GM19193 (cell line): ENCODE results near the gene IRF2.
A peak's percentile ranks its signal among the peaks of the same experiment; 100 is the strongest.

Source experiments
- POLR2A ChIP-seq: IDR thresholded peaks from 4 replicates; pipeline ENCODE4 v1.6.1; 2011; ENCODE audit not compliant: insufficient read depth, insufficient read length; ENCODE audit errors: extremely low read depth

IRF2 gene

DNA sequence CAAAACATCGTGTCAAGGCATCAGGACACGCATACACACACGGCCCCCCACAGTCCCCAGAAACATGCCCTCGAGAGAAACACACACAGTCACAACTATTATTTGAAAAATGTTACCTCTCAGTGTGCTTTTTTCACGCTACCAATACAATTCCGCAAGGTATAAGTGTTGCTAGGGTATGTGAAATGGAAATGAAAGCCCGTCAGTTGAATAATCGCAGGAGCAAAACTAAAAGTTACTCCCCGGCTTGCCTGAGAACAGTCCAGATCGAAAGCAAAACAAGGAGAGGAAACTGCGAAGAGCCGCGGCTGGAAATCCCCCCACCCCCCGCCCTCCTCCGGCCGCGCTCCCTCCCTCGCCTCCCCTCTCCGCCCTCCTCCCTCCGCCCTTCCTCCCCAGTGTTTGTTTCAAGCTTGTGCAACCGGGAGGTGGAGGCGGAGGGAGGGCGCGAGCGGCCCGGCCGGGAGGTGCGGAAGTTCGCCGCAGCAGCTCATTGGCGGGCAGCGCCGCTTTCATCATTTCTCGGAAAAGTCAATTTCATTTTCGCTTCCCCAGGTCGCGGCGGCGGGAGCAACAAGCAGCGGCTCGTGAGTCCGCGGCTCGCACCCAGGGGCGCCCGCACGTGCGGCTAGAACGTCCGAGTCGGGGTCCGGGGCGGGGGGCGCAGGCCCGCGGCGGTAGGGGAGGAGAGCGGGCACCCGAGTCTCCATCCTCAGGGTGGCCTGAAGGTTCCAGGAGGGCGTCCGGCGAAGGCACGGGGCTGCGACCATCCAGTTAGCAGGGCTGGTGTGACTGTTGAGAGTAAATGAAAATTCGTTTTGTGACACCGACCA is at the start of gene IRF2:
IRF2 (minus strand) TSS at position 288 of the 833 bp plus-strand sequence. CDS start 45,486 bp downstream, outside the sequence.
- TF ChIP-seq POLR2A, result peak; percentile 88

DNA sequence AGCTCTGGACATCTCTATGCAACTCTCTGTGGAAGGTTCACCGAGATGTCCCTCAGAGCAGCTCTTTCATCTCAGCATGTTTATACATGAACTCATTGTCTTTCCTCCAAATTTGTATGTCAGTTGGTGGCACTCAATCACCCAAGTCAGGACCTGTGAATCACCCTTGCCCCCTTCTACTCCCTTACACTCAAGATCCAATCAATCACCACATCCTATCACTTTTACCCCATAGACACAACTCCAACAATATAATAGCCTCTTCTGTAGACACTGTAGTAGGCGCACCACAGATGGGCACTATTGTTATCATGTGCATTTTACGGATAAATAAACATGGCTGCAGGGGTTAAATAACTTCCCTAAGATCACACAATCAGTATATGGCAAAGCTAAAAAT is 41.3 kb upstream of the IRF2 start:
- no peak for TF ChIP-seq POLR2A

DNA sequence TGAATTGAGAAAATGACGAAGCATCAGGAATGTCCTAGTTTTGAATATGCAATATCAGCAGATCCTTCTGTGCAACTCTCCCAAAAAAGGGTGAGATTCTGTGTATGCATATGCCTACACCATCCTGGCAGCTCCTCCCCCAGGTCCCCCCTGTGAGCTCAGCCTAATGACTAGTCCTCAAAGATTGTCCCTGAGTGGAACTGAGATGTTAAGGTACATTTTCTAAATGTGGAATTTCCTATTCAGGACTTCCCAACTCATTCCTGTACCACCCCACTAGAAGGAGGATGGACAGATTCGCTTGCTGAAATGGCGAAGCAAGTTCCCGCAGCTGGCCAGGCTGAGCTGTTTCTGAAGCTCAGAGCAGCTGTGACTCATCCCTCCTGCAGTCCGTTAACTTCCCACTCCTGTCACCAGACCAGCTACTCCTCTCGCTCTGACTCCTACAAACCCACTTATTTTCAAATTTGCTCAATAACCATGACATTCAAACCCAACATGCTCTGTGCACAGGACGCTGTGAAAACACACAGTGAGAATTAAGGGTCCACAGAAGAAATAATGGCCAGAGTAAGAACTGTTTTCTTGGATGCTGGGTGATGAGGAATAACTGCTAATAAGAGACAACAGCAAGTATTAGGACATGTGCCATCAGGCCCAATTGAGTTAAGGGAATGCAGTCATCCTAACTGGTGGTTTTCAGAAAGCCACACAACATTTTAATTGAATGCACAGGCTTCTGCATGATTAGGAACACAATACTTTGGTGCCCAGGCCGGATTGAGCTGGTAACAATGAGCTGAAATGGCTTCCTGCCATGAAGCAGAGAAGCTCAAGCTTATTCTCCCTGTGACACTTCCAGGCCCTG is 40.0 kb upstream of the IRF2 start:
- no peak for TF ChIP-seq POLR2A

DNA sequence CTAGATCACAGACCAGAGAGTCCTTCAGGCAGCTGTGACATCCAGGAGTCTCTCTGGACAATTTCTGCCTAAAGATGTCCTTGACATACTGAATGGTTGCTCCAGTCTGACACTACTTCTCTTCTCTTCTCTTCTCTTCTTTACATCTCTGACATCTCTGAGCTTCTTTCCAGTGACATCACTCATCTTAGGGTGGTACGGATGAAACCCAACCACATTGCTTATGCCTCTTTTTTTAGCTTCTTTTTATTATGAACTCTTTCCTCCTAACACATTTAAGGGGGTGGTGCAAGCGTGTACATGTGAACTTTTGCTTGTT is 39.4 kb upstream of the IRF2 start:
- no peak for TF ChIP-seq POLR2A

DNA sequence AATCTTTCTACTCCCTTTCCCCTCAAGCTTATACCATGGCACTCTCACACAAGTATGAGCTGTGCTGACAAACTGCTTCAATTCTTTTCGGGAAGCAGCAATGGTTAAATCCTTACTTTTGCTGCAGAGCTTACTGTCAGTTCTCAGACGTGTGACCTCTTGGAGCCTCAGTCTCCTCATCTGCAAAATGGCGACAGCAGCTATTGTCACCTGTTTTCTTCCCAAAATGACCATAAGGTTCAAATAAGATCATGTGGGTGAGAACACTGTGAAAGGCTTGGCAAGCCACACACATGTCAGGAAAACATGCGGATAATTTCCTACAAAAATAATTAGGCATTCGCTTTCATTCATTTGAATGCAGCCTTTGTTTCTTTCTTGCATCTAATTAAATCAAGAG is 36.8 kb upstream of the IRF2 start:
- no peak for TF ChIP-seq POLR2A

DNA sequence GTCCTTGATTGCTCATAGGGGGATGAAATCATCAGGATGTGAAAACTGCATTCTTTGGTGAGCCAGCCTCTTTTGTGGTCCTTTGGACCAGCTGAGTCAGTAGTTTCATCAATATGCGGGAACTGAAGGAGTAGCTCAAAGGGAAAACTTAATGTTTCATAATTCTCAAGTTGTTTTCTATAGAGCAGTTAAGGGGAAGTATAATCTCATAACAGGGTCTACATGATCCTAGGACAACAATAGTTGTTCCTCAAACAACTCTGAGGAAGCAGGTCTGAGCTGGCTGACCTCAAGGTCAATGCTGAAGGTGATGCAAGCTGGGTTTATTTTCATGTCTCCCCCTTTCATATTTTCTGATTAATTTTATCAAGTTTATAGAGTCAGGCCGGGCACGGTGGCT is 36.1 kb upstream of the IRF2 start:
- TF ChIP-seq POLR2A, result no peak

DNA sequence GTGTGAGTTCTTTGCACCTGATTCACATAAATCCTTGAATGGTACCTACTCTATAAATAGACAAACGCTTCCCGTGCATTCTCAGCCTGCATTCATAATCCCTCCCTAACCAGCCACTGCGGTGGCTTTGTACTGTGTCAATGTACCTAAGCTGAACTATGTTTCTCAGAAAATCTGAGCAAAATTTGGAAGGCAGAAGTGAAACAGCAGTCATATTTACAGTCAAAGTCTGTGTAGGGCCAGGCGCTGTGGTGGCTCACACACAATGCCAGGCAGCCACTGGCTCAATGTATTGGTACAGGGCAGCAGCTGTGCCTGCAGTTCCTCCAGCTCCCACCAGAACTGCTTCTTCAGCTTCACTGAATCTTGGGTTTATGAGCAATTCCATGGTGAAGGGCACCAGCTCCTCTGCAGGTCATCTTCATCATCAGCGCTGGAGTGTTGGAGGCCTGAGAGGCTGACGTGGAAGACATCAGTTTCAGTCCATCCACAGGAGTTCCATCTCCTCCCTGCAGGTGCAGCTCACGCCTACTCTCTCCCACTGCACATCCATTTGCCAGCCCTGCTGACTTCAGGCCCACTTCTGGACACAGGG is 32.3 kb upstream of the IRF2 start:
- TF ChIP-seq POLR2A, result no peak

DNA sequence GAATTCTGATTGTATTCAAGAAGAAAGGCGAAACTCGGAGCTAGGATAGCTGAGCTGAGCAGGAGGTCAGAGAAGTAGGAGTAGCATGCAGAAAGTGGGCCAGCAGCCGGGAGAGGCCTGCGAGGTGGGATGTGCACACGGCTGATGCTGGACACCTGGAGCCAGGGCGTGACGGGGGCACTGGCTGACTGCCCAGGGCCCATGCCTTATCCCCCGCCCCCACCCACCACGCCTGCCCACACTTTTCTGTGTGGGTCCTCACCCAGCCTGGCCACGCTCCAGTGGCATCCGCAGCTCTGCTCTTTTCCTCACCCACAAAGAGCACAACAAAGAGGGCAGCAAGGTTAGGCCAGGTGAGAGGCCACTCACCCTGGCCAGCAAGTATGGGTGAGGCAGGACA is 30.0 kb upstream of the IRF2 start:
- no peak for TF ChIP-seq POLR2A

DNA sequence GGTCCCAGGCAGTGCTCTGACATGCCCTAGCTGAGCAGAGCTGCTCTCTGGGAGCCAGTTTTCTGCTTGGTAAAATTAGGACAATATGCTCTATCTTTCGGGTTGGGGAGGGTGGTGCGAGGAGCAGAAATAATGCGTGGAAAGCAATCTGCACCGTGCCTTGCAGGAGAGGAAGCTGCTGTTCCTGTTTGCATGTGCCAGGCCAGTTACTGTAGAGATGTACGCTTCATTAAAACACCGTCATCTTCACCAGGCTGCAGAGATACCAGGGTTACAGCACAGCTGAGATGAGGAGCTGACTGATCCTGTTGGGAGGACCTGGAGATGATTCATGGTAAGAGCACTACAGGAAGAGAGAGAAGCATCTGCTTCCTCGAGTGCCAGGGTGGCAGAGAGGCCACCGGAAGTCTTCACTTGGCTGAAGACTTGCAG is 29.5 kb upstream of the IRF2 start:
- TF ChIP-seq POLR2A, result no peak

DNA sequence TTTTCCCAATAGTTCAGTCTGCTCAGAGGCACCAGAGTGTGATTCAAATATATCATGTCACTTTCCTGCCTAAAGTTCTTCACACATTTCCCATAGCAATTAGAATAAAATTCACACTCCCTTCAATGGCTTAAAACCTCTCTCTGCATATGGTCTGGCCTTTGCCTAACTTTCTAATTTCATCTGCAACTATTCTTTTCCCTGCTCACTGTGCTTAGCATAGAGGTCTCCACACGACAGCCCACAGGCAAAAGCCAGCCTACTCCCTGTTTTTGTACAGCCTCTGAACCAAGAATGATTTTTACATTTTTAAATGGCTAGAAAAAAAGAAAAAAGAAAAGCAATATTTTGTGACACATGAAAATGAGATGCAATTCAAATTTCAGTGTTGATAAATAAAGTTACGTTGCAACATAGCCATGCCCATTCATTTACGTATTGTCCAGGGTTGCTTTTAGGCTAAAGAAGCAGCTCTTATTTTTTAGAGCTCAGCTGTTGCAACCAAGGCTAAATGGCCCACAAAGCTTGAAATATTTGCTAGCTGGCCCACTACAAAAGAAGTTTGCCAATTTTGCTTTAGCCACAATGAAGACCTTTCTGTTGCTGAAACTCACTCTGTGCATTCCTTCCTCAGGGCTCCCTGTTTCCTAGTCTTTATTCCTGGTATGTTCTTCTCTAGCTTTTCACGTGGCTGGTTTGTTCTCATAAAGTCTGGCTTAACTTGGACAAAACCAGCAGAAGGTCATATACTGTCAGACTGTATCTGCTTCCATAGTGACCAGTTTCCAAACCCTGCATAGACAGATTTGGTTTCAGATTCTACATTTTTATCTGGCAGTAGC is 26.6 kb upstream of the IRF2 start:
- TF ChIP-seq POLR2A, result no peak

DNA sequence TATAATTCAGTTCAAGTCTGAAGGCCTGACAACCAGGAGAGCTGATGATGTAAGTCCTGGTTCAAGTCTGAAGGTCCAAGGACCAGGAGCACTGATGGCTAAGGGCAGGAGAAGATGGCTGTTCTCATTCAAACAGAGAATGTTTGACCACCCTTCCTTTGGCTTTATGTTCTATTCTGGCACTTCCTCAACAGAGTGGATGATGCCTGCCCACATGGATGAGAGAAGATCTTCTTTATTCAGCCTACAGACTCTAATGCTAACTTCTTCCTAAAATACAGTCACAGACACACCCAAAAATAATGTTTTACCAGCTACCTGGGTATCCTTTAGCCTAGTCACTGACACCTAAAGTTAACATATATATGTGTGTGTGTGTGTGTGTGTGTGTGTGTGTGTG is 25.6 kb upstream of the IRF2 start:
- TF ChIP-seq POLR2A, result no peak

DNA sequence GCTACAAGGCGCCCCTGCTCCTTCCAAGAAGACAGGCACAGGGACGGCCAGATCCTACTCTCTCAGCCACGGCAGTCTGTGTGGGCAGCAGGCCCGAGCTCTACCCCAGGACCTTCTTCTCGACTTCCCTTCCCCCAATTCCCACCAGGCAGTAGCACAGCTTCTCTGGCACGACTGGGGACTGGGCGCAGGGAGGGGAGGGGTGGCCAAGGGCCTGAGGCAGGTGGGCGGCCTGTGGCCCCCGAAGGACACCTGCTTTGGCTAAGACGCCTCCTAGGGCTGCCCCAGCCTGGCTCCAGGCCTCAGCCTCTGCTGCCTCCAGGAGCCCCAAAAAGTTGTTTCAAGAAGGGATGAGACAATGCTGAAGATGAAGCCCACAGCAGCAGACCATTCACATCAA is 24.2 kb upstream of the IRF2 start:
- no peak for TF ChIP-seq POLR2A

DNA sequence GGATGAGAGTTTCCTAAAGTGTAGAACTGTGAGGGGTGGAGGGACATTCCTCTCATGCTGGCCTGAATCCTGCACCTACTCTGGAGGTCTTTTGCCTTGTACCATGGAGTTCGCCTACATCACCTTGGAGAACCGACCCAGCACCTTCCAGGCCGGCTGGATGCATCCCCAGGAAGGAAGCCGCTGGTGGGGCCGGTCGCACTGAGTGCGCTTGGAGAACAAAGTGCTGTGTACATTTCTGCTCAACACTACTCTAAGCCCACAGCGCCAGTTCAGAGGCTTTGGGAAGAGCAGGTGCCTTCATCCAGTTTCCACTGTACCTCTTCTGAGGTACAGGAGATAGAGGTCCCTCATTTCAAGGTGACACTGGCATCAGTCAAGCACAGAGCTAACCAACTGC is 15.4 kb upstream of the IRF2 start:
- no peak for TF ChIP-seq POLR2A

DNA sequence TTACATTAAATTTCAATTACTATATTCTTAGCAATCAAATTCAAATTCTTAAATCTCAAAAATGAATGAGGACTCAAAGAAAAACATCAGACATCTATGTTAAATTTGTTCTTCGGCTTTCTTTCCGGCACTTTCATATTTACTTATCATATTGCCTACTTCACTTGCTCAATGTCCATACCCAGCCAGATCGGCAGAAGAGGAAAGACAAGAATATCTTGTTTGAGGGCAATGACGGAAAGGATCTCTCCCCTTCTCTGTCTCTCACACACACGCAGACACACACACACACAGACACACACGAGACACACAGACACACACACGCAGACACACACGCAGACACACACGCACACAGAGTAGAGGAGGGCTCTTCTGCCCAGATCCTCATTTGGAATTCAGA is 13.2 kb upstream of the IRF2 start:
- TF ChIP-seq POLR2A, result no peak

DNA sequence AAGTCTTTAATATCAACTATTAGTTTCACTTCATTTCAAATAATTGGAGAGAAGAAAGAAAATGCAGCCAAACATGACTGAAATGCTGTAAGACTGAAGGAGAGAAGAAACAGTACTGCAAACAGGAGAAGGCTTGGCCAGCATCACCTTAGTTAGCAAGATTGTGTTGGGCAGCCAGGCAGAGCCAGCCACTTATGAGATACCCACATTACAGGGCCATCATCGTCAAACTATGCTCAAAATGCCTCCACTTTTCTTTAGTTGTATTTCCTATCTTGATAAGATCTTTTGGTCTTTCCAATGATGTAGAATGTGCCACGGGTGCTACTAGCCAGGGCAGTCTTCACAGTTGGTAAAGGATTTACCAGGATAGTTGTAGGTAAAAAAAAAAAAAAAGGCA is 10.9 kb upstream of the IRF2 start:
- no peak for TF ChIP-seq POLR2A
